ENCODE results near the gene MOB2.
A peak's percentile ranks its signal among the peaks of the same experiment; 100 is the strongest.

The MOB2 gene

DNA sequence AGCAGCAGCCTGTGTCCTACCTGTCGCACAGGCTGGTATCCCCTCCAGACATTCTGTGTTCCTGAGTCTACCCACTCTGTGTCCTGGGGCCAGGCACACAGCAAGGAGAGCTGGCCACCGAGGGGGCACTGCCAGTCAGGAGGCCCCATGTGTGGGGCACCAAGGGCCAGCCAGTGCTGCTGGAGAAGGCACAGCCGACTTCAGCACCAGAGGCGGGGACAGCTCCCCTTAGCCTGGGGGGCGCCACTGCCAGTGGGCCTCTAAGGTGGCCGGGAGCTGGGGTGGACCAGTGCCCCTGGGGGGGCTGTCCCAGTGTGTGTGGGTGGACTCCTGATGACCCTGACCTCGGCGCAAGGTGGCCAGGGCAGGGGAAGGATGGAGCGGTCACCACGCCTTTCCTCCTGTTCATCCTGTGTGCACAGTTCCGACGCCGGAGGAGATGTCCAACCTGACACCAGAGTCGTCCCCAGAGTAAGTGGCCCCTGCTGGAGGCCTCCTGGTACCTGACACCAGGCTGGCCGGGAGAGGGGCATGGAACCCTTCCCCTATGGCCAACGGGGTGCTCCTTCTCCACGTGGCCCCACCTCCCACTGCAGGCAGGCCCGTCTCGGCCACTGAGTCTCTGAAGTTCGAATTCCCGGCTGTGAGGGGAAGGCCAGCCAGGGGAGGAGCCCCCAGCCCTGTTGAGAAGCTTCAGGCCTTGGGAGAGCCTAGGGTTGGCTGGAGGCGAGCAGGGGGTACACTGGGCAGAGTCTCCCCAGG is 35.4 kb downstream of the MOB2 start:
- Mint-ChIP-seq H3K27me3 (peaks cover 11% of the 10 kb centered on the region), H3K27ac (no peak overlapping the region), H3K4me1 (no peaks in the 10 kb centered on the region), H3K36me3 (no peaks in the 10 kb centered on the region), H3K9me3 (no peaks in the 10 kb centered on the region), H3K4me3 (no peak overlapping the region)
- DNase-seq: peak; percentile 40
- CTCF ChIA-PET: no interaction called here

DNA sequence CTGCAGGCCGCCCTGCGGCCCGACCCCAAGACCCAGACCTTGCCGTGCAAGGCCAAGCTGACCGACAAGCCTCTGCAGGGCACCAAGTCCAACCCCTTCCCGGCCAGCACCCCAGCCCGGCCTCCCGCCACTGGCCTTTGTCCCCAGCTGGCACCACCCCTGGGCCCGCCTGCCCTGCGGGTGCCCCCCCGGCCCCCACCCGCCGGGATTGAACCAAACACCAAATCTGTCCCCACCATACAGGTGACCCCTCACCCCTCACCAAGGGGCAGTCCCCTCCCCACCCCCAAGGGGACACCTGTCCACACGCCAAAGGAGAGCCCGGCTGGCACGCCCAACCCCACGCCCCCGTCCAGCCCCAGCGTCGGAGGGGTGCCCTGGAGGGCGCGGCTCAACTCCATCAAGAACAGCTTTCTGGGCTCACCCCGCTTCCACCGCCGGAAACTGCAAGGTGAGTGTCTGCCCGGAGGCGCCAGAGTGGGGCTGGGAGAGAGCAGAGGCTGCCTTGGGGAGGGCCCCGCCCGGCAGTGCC is 36.2 kb downstream of the MOB2 start:
- peaks cover 11% of the 10 kb centered on the region for H3K27me3 Mint-ChIP-seq
- H3K4me3 Mint-ChIP-seq: no peak overlapping the region
- H3K9me3 Mint-ChIP-seq: no peaks in the 10 kb centered on the region
- DNase-seq: no peak
- H3K4me1 Mint-ChIP-seq: no peaks in the 10 kb centered on the region
- no peak overlapping the region for H3K27ac Mint-ChIP-seq
- CTCF ChIA-PET: no interaction called here
- no peaks in the 10 kb centered on the region for H3K36me3 Mint-ChIP-seq

DNA sequence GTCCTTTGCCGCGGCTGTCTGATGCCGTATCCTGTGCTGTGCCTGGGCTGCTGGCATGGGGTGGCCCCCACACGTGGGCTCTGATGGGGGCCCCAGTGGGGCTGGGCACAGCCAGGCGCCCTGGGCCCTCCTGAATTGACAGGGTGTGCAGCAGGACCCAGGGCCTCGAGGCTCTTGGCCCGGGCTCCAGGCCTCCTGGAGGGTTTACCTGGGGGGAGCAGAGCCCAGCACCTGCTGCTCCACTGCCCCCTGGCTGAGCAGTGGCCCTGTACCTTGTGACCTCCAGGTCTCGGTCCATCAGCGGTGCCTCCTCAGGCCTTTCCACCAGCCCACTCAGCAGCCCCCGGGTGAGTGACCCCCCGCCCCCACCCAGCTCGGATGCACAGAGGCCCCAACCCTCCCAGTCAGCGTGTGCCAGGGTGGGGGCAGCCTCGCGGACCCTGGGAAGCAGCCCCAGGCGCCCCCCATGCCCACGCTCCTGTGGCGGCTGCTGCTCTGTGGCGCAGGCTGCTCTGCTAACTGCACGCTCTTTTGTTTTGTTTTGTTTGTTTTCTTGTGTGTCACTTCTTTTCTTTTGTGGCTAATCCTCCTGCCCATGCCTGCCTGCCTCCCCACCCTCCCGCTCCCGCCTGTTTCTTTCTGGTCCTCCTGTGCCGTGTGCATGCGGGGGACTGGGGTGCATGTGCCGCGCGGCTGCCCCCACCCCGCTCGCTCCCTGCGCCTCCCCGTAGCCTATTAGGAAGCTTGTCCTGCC is 36.9 kb downstream of the MOB2 start:
- H3K27ac Mint-ChIP-seq: no peak overlapping the region
- H3K4me3 Mint-ChIP-seq: no peak overlapping the region
- peaks cover 11% of the 10 kb centered on the region for H3K27me3 Mint-ChIP-seq
- no peaks in the 10 kb centered on the region for H3K36me3 Mint-ChIP-seq
- CTCF ChIA-PET: no interaction called here
- H3K4me1 Mint-ChIP-seq: no peaks in the 10 kb centered on the region
- no peak for DNase-seq
- no peaks in the 10 kb centered on the region for H3K9me3 Mint-ChIP-seq

DNA sequence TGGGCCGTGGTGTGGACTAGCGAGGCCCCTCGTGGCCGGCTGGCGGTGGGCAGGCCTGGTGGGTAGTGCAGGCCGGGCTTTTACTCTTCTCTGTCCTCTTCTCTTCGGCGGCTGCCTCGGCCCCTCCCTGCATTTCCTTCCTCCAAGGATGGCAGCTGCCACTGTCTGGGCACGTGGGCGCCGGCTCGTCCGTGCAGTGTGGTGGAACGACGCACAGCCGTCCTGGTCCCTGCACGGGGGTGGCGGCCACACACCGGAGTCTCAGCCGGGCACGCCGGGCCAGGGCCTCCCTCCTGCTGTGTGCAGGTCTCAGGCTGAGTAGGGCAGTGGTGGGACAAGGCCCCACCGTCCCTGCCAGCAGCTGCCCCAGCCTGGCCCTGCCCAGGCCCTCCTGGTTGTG is 37.7 kb downstream of the MOB2 start:
- Mint-ChIP-seq H3K4me1 (no peaks in the 10 kb centered on the region), H3K4me3 (no peak overlapping the region), H3K27ac (no peak overlapping the region), H3K27me3 (peaks cover 8% of the 10 kb centered on the region), H3K9me3 (no peaks in the 10 kb centered on the region), H3K36me3 (no peaks in the 10 kb centered on the region)
- DNase-seq: no peak
- CTCF ChIA-PET: no interaction called here

DNA sequence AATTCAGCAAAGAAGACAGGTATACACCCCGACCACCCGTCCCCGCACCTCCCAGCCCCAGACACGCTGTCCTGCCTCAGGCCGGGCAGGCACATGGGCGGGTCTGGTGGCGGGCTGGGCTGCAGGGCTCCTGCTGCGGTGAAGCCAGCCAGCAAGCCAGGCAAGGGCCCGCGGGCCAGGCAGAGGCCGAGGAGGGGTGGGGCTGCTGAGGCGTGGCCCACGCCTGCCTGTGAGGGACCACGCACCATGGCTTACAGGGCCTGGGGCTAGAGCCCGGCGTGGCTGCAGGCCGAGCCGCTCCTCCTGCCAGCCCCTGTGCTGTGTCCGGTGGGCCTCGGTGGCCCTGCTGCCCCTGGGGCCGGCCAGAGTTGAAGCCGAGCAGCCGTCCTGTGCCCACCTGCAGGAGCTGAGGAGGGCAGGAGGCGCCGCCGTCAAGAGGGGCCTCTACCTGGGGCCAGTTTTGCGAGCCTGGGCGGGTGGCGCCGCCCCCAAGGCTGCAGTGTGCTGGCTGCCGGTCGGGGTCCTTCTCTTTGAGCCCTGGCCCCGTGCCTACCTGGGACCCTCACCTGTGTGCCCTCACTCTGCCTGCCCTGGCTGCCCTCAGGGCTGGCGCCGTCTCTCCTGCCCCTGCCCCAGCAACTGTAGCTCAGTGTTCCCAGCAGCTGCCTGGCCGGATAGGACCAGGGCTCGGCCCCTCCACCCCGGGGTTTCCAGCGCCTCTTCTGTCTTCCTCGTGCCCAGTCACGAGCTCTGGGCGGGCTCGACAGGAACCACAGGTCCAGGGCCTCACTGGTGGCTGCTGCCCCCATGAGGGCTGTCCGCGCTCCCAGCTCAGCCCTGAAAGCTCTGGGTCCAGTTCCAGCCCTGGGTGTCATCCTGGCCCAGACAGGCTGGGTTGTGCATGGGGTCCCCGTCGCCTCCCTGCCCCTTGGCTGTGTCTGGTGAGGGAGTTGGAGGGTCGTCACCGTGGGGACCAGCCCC is 38.4 kb downstream of the MOB2 start:
- CTCF ChIA-PET: no interaction called here
- no peak overlapping the region for H3K4me3 Mint-ChIP-seq
- no peaks in the 10 kb centered on the region for H3K36me3 Mint-ChIP-seq
- no peaks in the 10 kb centered on the region for H3K9me3 Mint-ChIP-seq
- peaks cover under 1% of the 10 kb centered on the region for H3K27me3 Mint-ChIP-seq
- H3K4me1 Mint-ChIP-seq: no peaks in the 10 kb centered on the region
- no peak overlapping the region for H3K27ac Mint-ChIP-seq
- DNase-seq: no peak

DNA sequence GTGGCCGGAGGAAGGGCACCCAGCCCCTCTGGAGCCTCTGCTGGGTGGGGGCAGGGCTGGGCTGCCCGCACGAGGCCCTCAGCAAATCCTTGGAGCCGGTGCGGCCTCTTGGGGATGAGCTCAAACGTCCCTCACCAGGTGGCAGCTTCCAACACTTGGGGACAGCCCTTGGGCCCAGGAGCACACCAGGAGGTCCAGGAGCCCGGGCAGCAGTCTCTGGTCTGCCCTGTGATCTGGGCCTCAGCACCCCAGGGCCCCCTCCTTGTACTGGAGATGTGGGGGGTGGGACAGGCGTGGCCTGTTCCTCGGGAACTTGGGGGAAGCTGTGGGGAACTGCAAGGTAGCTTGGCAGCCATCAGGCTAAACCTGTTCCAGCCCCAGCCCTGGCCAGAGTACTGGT is 40.0 kb downstream of the MOB2 start:
- H3K27ac Mint-ChIP-seq: no peak overlapping the region
- no peaks in the 10 kb centered on the region for H3K27me3 Mint-ChIP-seq
- no peaks in the 10 kb centered on the region for H3K4me1 Mint-ChIP-seq
- H3K36me3 Mint-ChIP-seq: no peaks in the 10 kb centered on the region
- no peak overlapping the region for H3K4me3 Mint-ChIP-seq
- no peaks in the 10 kb centered on the region for H3K9me3 Mint-ChIP-seq
- DNase-seq: no peak
- CTCF ChIA-PET: no interaction called here

DNA sequence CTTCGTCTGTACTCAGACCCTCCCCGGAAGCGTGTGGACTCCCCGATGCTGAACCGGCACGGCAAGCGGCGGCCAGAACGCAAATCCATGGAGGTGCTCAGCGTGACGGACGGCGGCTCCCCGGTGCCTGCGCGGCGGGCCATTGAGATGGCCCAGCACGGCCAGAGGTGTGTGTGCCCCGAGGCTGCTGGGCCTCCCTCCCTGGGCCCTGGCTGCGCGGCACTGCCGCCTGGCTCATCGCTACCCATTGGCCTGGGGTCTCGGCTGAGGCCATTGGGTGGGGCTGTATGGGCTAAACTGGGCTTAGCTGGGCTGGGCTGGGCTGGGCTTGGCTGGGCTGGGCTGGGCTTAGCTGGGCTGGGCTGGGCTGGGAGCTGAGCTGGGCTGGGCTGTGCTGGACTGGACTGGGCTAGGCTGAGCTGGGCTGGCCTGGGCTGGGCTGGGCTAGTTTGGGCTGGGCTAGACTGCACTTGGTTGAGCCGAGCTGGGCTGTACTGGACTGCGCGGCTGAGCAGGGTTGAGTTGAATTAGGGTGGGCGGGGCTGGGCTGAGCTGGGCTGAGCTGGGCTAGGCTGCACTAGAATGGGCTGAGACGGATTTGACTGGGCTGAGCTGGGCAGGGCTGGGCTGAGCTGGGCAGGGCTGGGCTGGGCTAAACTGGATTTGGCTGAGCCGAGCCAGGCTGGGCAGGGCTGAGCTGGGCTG is 40.7 kb downstream of the MOB2 start:
- no peaks in the 10 kb centered on the region for H3K27me3 Mint-ChIP-seq
- CTCF ChIA-PET: no interaction called here
- no peak overlapping the region for H3K4me3 Mint-ChIP-seq
- H3K4me1 Mint-ChIP-seq: no peaks in the 10 kb centered on the region
- DNase-seq: no peak
- H3K27ac Mint-ChIP-seq: no peak overlapping the region
- no peaks in the 10 kb centered on the region for H3K9me3 Mint-ChIP-seq
- H3K36me3 Mint-ChIP-seq: no peaks in the 10 kb centered on the region

DNA sequence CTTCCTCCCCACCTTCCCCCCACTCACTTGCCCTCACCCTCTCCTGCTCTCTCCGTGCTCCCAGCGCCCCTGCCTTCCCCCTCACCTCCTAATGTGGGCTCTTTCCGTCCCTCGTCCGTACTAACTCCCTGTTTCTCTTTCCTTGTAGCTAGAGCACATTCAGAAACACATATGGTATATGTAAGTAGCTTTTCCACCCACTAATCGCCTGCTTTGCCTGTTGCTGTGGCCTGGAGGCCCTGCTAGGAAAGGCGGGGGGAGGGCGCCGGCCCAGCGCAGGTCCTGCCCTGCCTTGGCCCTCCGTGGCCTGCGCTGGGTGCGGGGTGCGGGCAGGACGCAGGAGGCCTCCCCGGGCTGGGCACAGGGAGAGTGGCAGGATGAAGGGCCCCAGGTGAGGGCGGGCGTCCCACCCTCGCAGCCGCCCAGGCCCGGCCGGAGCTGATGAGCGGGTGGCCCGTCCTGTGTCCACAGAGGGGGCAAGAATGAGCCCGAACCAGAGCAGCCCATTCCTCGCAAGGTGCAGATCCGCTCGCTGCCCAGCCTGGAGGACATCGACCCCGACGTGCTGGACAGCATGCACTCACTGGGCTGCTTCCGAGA is 41.7 kb downstream of the MOB2 start:
- Mint-ChIP-seq H3K4me1 (no peaks in the 10 kb centered on the region), H3K27ac (no peak overlapping the region), H3K36me3 (no peaks in the 10 kb centered on the region), H3K27me3 (no peaks in the 10 kb centered on the region), H3K4me3 (no peak overlapping the region), H3K9me3 (no peaks in the 10 kb centered on the region)
- no peak for DNase-seq
- CTCF ChIA-PET: no interaction called here

DNA sequence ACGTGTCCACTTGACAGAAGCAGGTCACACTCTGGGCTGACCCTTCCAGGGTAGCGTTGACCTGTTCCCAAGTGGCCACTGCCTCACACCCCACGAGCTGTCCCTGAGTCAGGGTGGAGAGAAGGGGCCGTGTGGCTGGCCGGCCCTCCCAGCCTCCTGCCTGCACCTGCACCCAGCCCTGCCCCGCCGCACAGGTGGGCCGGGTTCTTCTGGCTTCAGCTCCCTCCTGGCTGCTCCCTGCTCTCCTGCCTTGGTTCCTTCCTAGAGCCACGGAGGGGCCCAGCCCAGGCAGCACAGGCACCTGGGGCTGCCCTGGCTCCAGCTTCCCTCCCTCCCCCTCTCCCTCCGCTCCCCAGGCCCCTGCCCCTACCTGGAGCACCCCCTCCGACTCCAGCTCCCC is 42.3 kb downstream of the MOB2 start:
- Mint-ChIP-seq H3K27ac (no peak overlapping the region), H3K4me1 (no peaks in the 10 kb centered on the region), H3K27me3 (no peaks in the 10 kb centered on the region), H3K36me3 (no peaks in the 10 kb centered on the region), H3K4me3 (no peak overlapping the region), H3K9me3 (no peaks in the 10 kb centered on the region)
- CTCF ChIA-PET: no interaction called here
- no peak for DNase-seq

DNA sequence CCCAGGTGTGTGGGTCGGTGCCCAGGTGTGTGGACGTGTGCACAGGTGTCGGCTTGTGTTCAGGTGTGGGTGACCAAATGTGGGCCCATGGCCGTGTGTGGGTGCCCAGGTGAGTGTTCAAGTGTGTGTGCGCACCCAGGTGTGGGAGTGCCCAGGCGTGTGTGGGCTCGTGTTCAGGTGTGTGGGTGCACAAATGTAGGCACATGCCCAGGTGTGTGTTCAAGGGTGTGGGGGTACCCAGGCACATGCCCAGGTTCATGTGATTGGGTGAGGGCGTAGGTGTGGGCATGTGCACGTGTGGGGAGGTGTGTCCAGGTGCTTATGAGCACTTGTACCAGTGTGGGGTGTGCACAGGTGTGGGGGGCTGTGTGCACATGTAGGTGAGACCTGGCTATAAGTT is 42.8 kb downstream of the MOB2 start:
- no peak overlapping the region for H3K27ac Mint-ChIP-seq
- H3K4me3 Mint-ChIP-seq: no peak overlapping the region
- H3K4me1 Mint-ChIP-seq: no peaks in the 10 kb centered on the region
- no peak for DNase-seq
- H3K27me3 Mint-ChIP-seq: no peaks in the 10 kb centered on the region
- H3K36me3 Mint-ChIP-seq: no peaks in the 10 kb centered on the region
- H3K9me3 Mint-ChIP-seq: no peaks in the 10 kb centered on the region
- CTCF ChIA-PET: no interaction called here

DNA sequence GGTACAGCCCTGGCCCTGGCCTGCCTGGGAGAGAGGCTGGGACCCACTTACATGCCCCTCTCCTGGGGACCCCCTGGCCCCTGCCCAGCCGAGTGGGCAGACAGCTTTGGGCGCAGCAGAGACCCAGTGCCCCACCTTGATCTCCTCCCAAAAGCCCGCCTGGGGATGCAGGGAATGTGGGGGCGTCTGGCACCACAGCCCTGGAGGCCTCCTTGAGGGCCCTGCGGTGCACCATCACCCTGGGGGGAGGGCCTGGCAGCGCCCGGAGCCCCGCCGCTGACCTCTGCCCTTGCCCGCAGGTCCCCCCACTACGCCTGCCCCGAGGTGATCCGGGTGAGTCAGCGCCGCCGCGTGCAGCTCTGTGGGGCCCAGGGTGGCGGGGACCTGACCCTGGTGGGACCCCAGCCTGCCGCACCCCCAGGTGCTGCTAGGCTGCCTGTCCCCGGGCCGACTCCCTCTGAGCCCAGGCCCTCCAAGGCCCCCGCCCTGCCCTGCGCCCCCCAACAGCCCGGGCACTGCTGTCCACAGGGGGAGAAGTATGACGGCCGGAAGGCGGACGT is 43.7 kb downstream of the MOB2 start:
- no peaks in the 10 kb centered on the region for H3K36me3 Mint-ChIP-seq
- H3K4me3 Mint-ChIP-seq: no peak overlapping the region
- H3K4me1 Mint-ChIP-seq: no peaks in the 10 kb centered on the region
- no peaks in the 10 kb centered on the region for H3K27me3 Mint-ChIP-seq
- CTCF ChIA-PET: no interaction called here
- no peak for DNase-seq
- no peak overlapping the region for H3K27ac Mint-ChIP-seq
- no peaks in the 10 kb centered on the region for H3K9me3 Mint-ChIP-seq

DNA sequence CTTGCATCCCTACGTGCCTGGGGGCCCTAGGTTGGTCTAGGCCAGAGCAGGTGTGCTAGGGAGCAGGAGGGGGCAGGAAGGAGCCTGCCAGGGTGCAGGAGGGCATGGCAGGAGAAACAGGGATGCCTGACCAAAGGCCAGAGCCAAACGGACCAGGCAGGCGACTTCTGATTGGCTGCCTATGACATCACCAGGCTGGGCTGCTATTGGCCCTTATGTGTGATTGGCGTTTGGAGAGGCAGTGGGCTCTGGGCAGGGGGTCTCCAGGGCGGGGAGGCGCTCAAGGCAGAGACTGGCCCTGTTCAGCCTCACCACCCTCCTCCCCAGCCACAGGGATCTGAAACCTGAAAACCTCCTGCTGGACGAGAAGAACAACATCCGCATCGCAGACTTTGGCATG is 44.4 kb downstream of the MOB2 start:
- Mint-ChIP-seq H3K36me3 (no peaks in the 10 kb centered on the region), H3K27me3 (no peaks in the 10 kb centered on the region), H3K9me3 (no peaks in the 10 kb centered on the region), H3K4me1 (no peaks in the 10 kb centered on the region), H3K4me3 (no peak overlapping the region), H3K27ac (no peak overlapping the region)
- no peak for DNase-seq
- CTCF ChIA-PET: no interaction called here

DNA sequence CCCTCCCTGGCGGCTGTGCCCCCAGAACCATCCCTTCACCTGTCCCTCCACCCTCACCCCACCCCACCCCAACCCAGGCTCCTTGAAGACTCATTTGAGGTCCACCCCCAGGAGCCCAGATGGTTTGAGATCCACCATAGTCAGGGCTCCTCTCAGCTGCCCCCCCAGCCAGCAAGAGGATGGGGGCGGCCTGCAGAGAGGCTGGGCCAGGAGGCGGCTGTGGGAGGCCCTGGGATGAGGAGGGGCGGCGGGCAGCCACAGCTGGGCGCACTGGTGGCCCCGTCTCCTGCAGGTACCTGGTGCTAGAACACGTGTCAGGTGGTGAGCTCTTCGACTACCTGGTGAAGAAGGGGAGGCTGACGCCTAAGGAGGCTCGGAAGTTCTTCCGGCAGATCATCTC is 46.1 kb downstream of the MOB2 start:
- no peak overlapping the region for H3K4me3 Mint-ChIP-seq
- H3K9me3 Mint-ChIP-seq: no peaks in the 10 kb centered on the region
- CTCF ChIA-PET: no interaction called here
- no peak overlapping the region for H3K27ac Mint-ChIP-seq
- DNase-seq: no peak
- H3K4me1 Mint-ChIP-seq: no peaks in the 10 kb centered on the region
- no peaks in the 10 kb centered on the region for H3K27me3 Mint-ChIP-seq
- H3K36me3 Mint-ChIP-seq: no peaks in the 10 kb centered on the region
